Trophoblast cell (in vitro differentiated cells and primary cell): ENCODE measurements around the gene CD48.

Source experiments
- DNase-seq, 2 donors: peaks; one replicate each; pipeline ENCODE4 v3.0.0-alpha.2; 2016
- H2AFZ ChIP-seq: 2 replicates; pipeline ENCODE4 v1.6.1; 2013; ENCODE audit warnings: low read length, moderate library complexity, mild to moderate bottlenecking; ENCODE audit not compliant: insufficient read depth, poor library complexity
- H2AK5ac ChIP-seq: 2 replicates; pipeline ENCODE4 v1.6.1; 2013; ENCODE audit warnings: mild to moderate bottlenecking, low read length
- H2BK120ac ChIP-seq: 2 replicates; pipeline ENCODE4 v1.6.1; 2013; ENCODE audit warnings: low read length, mild to moderate bottlenecking, moderate library complexity; ENCODE audit not compliant: insufficient read depth, poor library complexity
- H2BK12ac ChIP-seq: 2 replicates; pipeline ENCODE4 v1.6.1; 2013; ENCODE audit warnings: mild to moderate bottlenecking, low read length, moderate library complexity
- H2BK5ac ChIP-seq: 2 replicates; pipeline ENCODE4 v1.6.1; 2013; ENCODE audit warnings: low read length, low read depth, moderate library complexity, mild to moderate bottlenecking; ENCODE audit not compliant: poor library complexity
- H3K14ac ChIP-seq: 2 replicates; pipeline ENCODE4 v1.6.1; 2013; ENCODE audit warnings: mild to moderate bottlenecking, low read length
- H3K18ac ChIP-seq: 2 replicates; pipeline ENCODE4 v1.6.1; 2013; ENCODE audit warnings: mild to moderate bottlenecking, low read length
- H3K23ac ChIP-seq: 2 replicates; pipeline ENCODE4 v1.6.1; 2013; ENCODE audit warnings: low read length
- H3K27ac ChIP-seq: 2 replicates; pipeline ENCODE4 v1.5.1; 2013; ENCODE audit warnings: low read depth, mild to moderate bottlenecking, inconsistent platforms, low read length, moderate library complexity
- H3K27me3 ChIP-seq: 2 replicates; pipeline ENCODE4 v1.6.1; 2013; ENCODE audit warnings: inconsistent platforms, mild to moderate bottlenecking, low read length, moderate library complexity; ENCODE audit not compliant: insufficient read depth
- H3K36me3 ChIP-seq, 2 experiments: 1 replicate in 1 of 2; 2 replicates in 1 of 2; pipeline ENCODE4 v1.6.1; 2013; ENCODE audit warnings: low read length in 2 of 2, mild to moderate bottlenecking in 2 of 2, moderate library complexity in 1 of 2; ENCODE audit not compliant: insufficient read depth in 2 of 2, control insufficient read depth in 1 of 2
- H3K4ac ChIP-seq: 2 replicates; pipeline ENCODE4 v1.6.1; 2013; ENCODE audit warnings: low read depth, mild to moderate bottlenecking, low read length, moderate library complexity
- H3K4me1 ChIP-seq, 2 experiments: 1 replicate in 1 of 2; 2 replicates in 1 of 2; pipeline ENCODE4 v1.6.1; 2013; ENCODE audit warnings: low read length in 2 of 2, mild to moderate bottlenecking in 2 of 2, moderate library complexity in 1 of 2; ENCODE audit not compliant: insufficient read depth in 2 of 2, control insufficient read depth in 1 of 2
- H3K4me2 ChIP-seq: 2 replicates; pipeline ENCODE4 v1.6.1; 2013; ENCODE audit warnings: inconsistent platforms, mild to moderate bottlenecking, low read length, moderate library complexity
- H3K4me3 ChIP-seq: 2 replicates; pipeline ENCODE4 v1.5.1; 2013; ENCODE audit warnings: mild to moderate bottlenecking, low read depth, low read length, inconsistent platforms
- H3K79me1 ChIP-seq: one replicate; pipeline ENCODE4 v1.6.1; 2013; ENCODE audit warnings: low read length
- H3K79me2 ChIP-seq: 2 replicates; pipeline ENCODE4 v1.6.1; 2013; ENCODE audit warnings: low read length, mild to moderate bottlenecking; ENCODE audit not compliant: control insufficient read depth, insufficient read depth, poor library complexity
- H3K9ac ChIP-seq: 2 replicates; pipeline ENCODE4 v1.6.1; 2013; ENCODE audit warnings: mild to moderate bottlenecking, low read length
- H3K9me3 ChIP-seq: 2 replicates; pipeline ENCODE4 v1.6.1; 2013; ENCODE audit warnings: low read depth, mild to moderate bottlenecking, control low read depth, inconsistent platforms, low read length; ENCODE audit not compliant: insufficient read depth
- H4K12ac ChIP-seq: 2 replicates; pipeline ENCODE4 v1.6.1; 2013; ENCODE audit warnings: low read depth, mild to moderate bottlenecking, low read length, moderate library complexity
- H4K8ac ChIP-seq: 2 replicates; pipeline ENCODE4 v1.6.1; 2013; ENCODE audit warnings: low read depth, mild to moderate bottlenecking, low read length, moderate library complexity
- H4K91ac ChIP-seq: one replicate; pipeline ENCODE4 v1.6.1; 2013; ENCODE audit warnings: low read depth, mild to moderate bottlenecking, low read length, moderate library complexity
- WGBS: extraction: QIAGEN DNeasy Blood & Tissue Kit; methylation state at CpG from one replicate; pipeline ENCODE4 v1.1.7; 2013; ENCODE audit warnings: missing lambda C conversion rate; ENCODE audit not compliant: insufficient read length, insufficient coverage; ENCODE audit errors: extremely low coverage; 5-methylcytosine and 5-hydroxymethylcytosine counted together

The CD48 gene

GRCh38 chr1:160756849-160757201, 45.2 kb upstream of the CD48 start:
- no peak overlapping the region for H2BK12ac ChIP-seq
- no peaks in the 10 kb centered on the region for H3K36me3 ChIP-seq
- peaks cover 1% of the 10 kb centered on the region for H3K79me1 ChIP-seq
- no peak overlapping the region for H3K4me2 ChIP-seq
- H3K4me3 ChIP-seq: no peak overlapping the region
- H2BK120ac ChIP-seq: no peak overlapping the region
- no peak overlapping the region for H2AK5ac ChIP-seq
- H4K91ac ChIP-seq: no peak overlapping the region
- no peaks in the 10 kb centered on the region for H3K9me3 ChIP-seq
- H3K18ac ChIP-seq: no peak overlapping the region
- H2BK5ac ChIP-seq: no peak overlapping the region
- H3K27ac ChIP-seq: no peak overlapping the region
- H3K4ac ChIP-seq: no peak overlapping the region
- no peaks in the 10 kb centered on the region for H3K79me2 ChIP-seq
- H3K14ac ChIP-seq: no peak overlapping the region
- no peaks in the 10 kb centered on the region for H3K27me3 ChIP-seq
- no peak overlapping the region for H3K23ac ChIP-seq
- H2AFZ ChIP-seq: no peak overlapping the region
- no peak overlapping the region for H4K12ac ChIP-seq
- no peak overlapping the region for H3K9ac ChIP-seq
- DNase-seq: no peak
- no peak overlapping the region for H4K8ac ChIP-seq
- WGBS: no CpG with 5 or more reads among the region's 2 CpGs
- peaks cover 0 to 1% of the 10 kb centered on the region in 2 experiments for H3K4me1 ChIP-seq

DNA sequence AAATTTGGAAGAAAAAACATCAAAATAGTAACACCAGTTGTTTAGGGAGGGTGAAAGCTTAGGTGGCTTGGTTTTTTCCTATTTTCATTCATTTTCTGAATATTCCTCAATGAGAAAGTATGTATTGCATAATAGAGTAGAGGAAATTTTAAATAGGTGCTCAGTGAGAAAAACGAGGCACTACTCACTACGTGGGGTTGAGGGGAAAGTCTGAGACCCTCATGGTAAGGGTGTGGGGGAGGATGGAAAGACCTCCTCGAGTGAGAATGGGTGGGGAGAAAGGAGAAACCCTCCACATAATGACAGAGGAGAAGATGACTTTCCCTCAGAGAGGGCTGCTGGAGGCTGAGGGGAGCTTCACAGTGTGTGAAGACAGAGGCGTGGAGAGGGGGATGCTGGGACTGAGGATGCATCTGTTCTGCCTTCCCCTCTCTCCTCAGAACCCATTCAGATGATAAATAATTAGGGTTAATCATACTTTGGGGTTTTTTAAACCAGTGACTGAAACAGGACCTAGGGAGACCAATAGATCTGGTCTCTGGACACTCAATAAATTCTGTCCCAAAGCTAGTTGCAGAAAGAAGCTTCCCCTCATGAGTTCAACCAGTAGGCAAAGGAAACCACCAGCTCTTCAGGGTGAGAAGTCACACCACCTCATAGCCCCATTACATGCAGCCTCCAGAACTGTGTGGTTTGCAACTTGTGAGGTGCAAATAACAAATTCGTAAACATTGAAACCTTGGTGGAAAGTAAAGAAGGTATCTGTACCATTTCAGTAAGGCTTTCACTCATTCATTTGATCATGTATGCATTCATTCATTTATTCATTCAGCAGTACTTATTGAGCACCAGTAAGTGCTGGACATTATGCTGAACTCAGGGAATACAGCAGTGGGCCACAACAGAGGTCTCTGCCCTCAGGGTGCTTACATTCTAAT, 44.6 kb upstream of the CD48 start:
- Histone ChIP-seq H3K36me3 (no peaks in the 10 kb centered on the region), H3K4me3 (no peak overlapping the region), H2AFZ (no peak overlapping the region), H3K9ac (no peak overlapping the region), H3K79me2 (no peaks in the 10 kb centered on the region), H2BK5ac (no peak overlapping the region), H3K4ac (no peak overlapping the region), H3K27me3 (no peaks in the 10 kb centered on the region), H3K9me3 (no peaks in the 10 kb centered on the region), H4K12ac (no peak overlapping the region), H3K18ac (no peak overlapping the region), H3K4me1 (no peaks in the 10 kb centered on the region), H4K8ac (no peak overlapping the region), H3K79me1 (peaks cover 1% of the 10 kb centered on the region), H3K27ac (no peak overlapping the region), H2BK120ac (no peak overlapping the region), H3K14ac (no peak overlapping the region), H2BK12ac (no peak overlapping the region), H3K23ac (no peak overlapping the region), H3K4me2 (no peak overlapping the region), H4K91ac (no peak overlapping the region), H2AK5ac (no peak overlapping the region)
- no peak for DNase-seq
- no CpG with 5 or more reads among the region's 5 CpGs for WGBS

DNA sequence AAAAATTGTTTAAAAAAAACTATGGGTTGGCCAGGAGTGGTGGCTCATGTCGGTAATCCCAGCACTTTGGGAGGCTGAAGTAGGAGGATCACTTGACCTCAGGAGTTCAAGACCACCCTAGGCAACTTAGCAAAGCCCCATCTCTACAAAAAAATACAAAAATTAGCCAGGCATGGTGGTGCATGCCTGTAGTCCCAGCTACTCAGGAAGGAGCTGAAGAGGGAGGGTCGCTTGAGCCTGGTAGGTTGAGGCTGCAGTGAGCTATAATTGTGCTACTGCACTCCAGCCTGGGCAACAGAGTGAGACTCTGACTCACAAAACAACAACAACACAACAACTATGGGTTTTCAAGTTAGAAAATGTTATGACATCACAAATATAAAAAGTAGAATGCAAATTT, 43.8 kb upstream of the CD48 start:
- Histone ChIP-seq H3K9me3 (no peaks in the 10 kb centered on the region), H3K4ac (no peak overlapping the region)

DNA sequence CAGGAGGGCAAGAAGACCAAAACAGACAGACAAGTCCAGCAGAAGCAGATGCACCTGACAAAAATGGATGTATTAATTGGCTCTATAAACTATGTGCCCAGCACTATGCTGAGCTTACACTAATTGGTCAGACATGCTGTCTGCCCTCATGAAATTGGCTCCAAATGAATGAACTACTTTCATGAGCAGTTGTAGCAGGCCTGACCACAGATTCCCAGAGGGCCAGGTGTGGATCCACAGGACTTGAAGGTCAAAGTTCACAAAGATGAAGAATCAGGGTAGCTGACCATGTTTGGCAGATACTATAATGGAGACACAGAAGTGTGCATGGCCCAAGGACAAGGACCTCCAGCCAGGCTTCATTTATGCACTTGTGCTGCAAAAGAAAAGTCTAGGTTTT, 42.0 kb upstream of the CD48 start:
- Histone ChIP-seq H3K27ac (no peak overlapping the region), H4K8ac (no peak overlapping the region), H3K9ac (no peak overlapping the region), H3K4me3 (no peak overlapping the region), H4K91ac (no peak overlapping the region), H3K79me2 (no peaks in the 10 kb centered on the region), H3K9me3 (no peaks in the 10 kb centered on the region), H3K36me3 (no peaks in the 10 kb centered on the region), H3K14ac (no peak overlapping the region), H3K27me3 (no peaks in the 10 kb centered on the region), H3K4me2 (no peak overlapping the region), H2AK5ac (no peak overlapping the region), H2BK5ac (no peak overlapping the region), H3K23ac (no peak overlapping the region), H4K12ac (no peak overlapping the region), H2BK120ac (no peak overlapping the region), H3K4ac (no peak overlapping the region), H2AFZ (no peak overlapping the region), H3K4me1 (no peaks in the 10 kb centered on the region), H3K79me1 (no peaks in the 10 kb centered on the region), H2BK12ac (no peak overlapping the region), H3K18ac (no peak overlapping the region)
- DNase-seq: no peak

More for the DNA sequence above, 43.8 kb upstream of the CD48 start:
- Histone ChIP-seq H3K79me1 (no peaks in the 10 kb centered on the region), H4K12ac (no peak overlapping the region), H3K27me3 (no peaks in the 10 kb centered on the region), H3K14ac (no peak overlapping the region), H2AFZ (no peak overlapping the region), H3K36me3 (no peaks in the 10 kb centered on the region), H2BK120ac (no peak overlapping the region), H2BK5ac (no peak overlapping the region), H3K4me1 (no peaks in the 10 kb centered on the region), H3K23ac (no peak overlapping the region), H3K4me3 (no peak overlapping the region), H3K27ac (no peak overlapping the region), H3K18ac (no peak overlapping the region), H2BK12ac (no peak overlapping the region), H4K91ac (no peak overlapping the region), H3K9ac (no peak overlapping the region), H4K8ac (no peak overlapping the region), H2AK5ac (no peak overlapping the region), H3K4me2 (no peak overlapping the region), H3K79me2 (no peaks in the 10 kb centered on the region)
- WGBS: no CpG with 5 or more reads among the region's 2 CpGs
- no peak for DNase-seq
